CD4-positive, alpha-beta T cell treated with Interleukin-12 subunit alpha and Interleukin-12 subunit beta, for 1 hour (primary cell): ENCODE measurements around the gene COL19A1.

Source experiments
- DNase-seq: peaks from one replicate; pipeline ENCODE4 v3.0.0-alpha.2; 2020

COL19A1 gene

GRCh38 chr6:70062010-70062409 lies 195.7 kb downstream of the COL19A1 start:
- DNase-seq, result no peak

- no peak for DNase-seq
Observed at GRCh38 chr6:70072540-70073179, 206.3 kb downstream of the COL19A1 start.

GRCh38 chr6:70073637-70074036 lies 207.3 kb downstream of the COL19A1 start:
- DNase-seq, result no peak

- no peak for DNase-seq
Observed at GRCh38 chr6:70079241-70079640, 212.9 kb downstream of the COL19A1 start.

- no peak for DNase-seq
Observed at GRCh38 chr6:70080443-70081070, 214.2 kb downstream of the COL19A1 start.

GRCh38 chr6:70082830-70083229 lies 216.5 kb downstream of the COL19A1 start:
- no peak for DNase-seq

- DNase-seq, result no peak
Observed at GRCh38 chr6:70086806-70087205, 220.4 kb downstream of the COL19A1 start.

GRCh38 chr6:70094156-70094555 lies 227.8 kb downstream of the COL19A1 start:
- DNase-seq, result no peak

GRCh38 chr6:70099732-70100131 lies 233.4 kb downstream of the COL19A1 start:
- no peak for DNase-seq

GRCh38 chr6:70103798-70104197 lies 237.4 kb downstream of the COL19A1 start:
- no peak for DNase-seq

GRCh38 chr6:70107852-70108629 lies 241.7 kb downstream of the COL19A1 start:
- peak; percentile 30 for DNase-seq

GRCh38 chr6:70110126-70111022 lies 244.0 kb downstream of the COL19A1 start:
- DNase-seq, result no peak

- DNase-seq, result no peak
Observed at GRCh38 chr6:70111737-70112136, 245.4 kb downstream of the COL19A1 start.

GRCh38 chr6:70112716-70113115 lies 246.4 kb downstream of the COL19A1 start:
- DNase-seq, result no peak

GRCh38 chr6:70113171-70113570 lies 246.8 kb downstream of the COL19A1 start:
- no peak for DNase-seq

GRCh38 chr6:70118670-70119069 lies 252.3 kb downstream of the COL19A1 start:
- no peak for DNase-seq

- no peak for DNase-seq
Observed at GRCh38 chr6:70119218-70119835, 253.0 kb downstream of the COL19A1 start.

GRCh38 chr6:70124443-70124842 lies 258.1 kb downstream of the COL19A1 start:
- DNase-seq, result no peak

GRCh38 chr6:70124882-70125545 lies 258.7 kb downstream of the COL19A1 start:
- no peak for DNase-seq

- DNase-seq, result no peak
Observed at GRCh38 chr6:70125602-70126001, 259.2 kb downstream of the COL19A1 start.

GRCh38 chr6:70129341-70129740 lies 263.0 kb downstream of the COL19A1 start:
- DNase-seq, result no peak

- DNase-seq, result no peak
Observed at GRCh38 chr6:70130865-70131264, 264.5 kb downstream of the COL19A1 start.
